Prostate gland (tissue), 2 donors: ENCODE data around the gene METTL9. TPM values are rescaled to one million over a fixed set of nuclear protein-coding genes. Genes with fewer than 3 reads are reported as not detected.

Experiments used
- DNase-seq: peaks from one replicate; pipeline ENCODE4 v3.0.0-alpha.2; 2019; ENCODE audit warnings: low spot score
- H3K27ac ChIP-seq, 2 donors: fragments of 200-600 bp; sonication (generic); 2 replicates each; pipeline ENCODE4 v1.5.1; 2017 to 2019
- H3K27me3 ChIP-seq: fragments of 200-600 bp; sonication (generic); replicated peaks from 2 replicates; pipeline ENCODE4 v1.5.1; 2019; ENCODE audit not compliant: insufficient read depth
- H3K36me3 ChIP-seq, 2 donors: fragments of 200-600 bp; sonication (generic); 1 replicate in 1 of 2; 2 replicates in 1 of 2; pipeline versions ENCODE4 v1.5.1 to v1.8.1; 2017 to 2019
- H3K4me1 ChIP-seq: fragments of 200-600 bp; sonication (generic); replicated peaks from 2 replicates; pipeline ENCODE4 v1.5.1; 2019
- H3K4me3 ChIP-seq, 2 donors: fragments of 200-600 bp; sonication (generic); 2 replicates each; pipeline ENCODE4 v1.5.1; 2017 to 2019
- H3K9me3 ChIP-seq: fragments of 200-600 bp; sonication (generic); 2 replicates; pipeline ENCODE4 v1.5.1; 2017
- POLR2A ChIP-seq: fragments of 450-650 bp; IDR thresholded peaks from one replicate; pipeline ENCODE4 v1.6.1; 2016; ENCODE audit warnings: antibody characterized with exemption, mild to moderate bottlenecking
- POLR2AphosphoS5 ChIP-seq: sonication (generic); formaldehyde crosslinking; IDR thresholded peaks from one replicate; pipeline ENCODE4 v1.6.1; 2017; ENCODE audit warnings: antibody characterized with exemption
- WGBS: methylation state at CpG from one replicate; pipeline ENCODE4 v1.1.5; 2018; 5-methylcytosine and 5-hydroxymethylcytosine counted together
- intact Hi-C: fragments of 100-400 bp; cut with DNase I; formaldehyde crosslinking; loops from one replicate; pipeline ENCODE4 v1.14.2; 2022
- total RNA-seq, 2 donors: library from RNA; depleted of rRNA; stranded (reverse); fragments of >200 nt; gene quantifications; one replicate each; pipeline ENCODE4 v1.1.0, GENCODE V29; 2016
- TF ChIP-seq, protein P1 (sequence below), 4 experiments: fragments of 200-600 bp in 2 of 4; fragments of 450-650 bp in 2 of 4; sonication (generic) in 2 of 4; IDR thresholded peaks; 1 replicate in 3 of 4; 2 replicates in 1 of 4; pipeline ENCODE4 v1.5.1; 2016 to 2019; ENCODE audit warnings: antibody characterized with exemption in 4 of 4, mild to moderate bottlenecking in 2 of 4, moderate library complexity in 2 of 4

The METTL9 gene
- total RNA-seq, 2 donors from 2014 or later: 98.9 to 160 TPM

DNA sequence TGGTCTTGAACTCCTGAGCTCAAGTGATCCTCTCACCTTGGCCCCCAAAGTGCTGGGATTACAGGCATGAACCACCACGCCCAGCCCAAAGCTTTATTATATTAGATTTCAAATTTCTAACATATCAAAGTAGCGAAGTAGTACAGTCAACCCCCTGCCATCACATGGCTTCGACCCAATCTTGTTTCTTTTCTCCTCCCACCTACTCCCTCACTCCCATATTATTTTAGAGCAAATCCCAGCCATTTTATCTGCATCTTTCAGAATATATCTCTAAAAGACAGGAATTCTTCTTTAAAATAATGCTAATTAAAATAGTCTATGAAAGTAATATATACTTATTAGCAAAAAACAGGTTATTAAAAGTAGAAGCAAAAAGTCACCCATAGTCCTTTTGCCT lies 52.1 kb downstream of the METTL9 start:
- TF ChIP-seq, protein P1, sequence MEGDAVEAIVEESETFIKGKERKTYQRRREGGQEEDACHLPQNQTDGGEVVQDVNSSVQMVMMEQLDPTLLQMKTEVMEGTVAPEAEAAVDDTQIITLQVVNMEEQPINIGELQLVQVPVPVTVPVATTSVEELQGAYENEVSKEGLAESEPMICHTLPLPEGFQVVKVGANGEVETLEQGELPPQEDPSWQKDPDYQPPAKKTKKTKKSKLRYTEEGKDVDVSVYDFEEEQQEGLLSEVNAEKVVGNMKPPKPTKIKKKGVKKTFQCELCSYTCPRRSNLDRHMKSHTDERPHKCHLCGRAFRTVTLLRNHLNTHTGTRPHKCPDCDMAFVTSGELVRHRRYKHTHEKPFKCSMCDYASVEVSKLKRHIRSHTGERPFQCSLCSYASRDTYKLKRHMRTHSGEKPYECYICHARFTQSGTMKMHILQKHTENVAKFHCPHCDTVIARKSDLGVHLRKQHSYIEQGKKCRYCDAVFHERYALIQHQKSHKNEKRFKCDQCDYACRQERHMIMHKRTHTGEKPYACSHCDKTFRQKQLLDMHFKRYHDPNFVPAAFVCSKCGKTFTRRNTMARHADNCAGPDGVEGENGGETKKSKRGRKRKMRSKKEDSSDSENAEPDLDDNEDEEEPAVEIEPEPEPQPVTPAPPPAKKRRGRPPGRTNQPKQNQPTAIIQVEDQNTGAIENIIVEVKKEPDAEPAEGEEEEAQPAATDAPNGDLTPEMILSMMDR (IDR thresholded peaks at IDR 0.05): no peak
- TF ChIP-seq POLR2A (no peak), POLR2AphosphoS5 (no peak)
- H3K27me3 ChIP-seq: no peaks in the 10 kb centered on the region
- no peak overlapping the region for H3K27ac ChIP-seq
- H3K36me3 ChIP-seq: no peaks in the 10 kb centered on the region
- no peaks in the 10 kb centered on the region for H3K4me1 ChIP-seq
- no peak overlapping the region for H3K4me3 ChIP-seq
- WGBS: 94% methylated on average over 3 of the region's 3 CpGs
- no peak for DNase-seq
- intact Hi-C loops: no loop called here
- H3K9me3 ChIP-seq: no peaks in the 10 kb centered on the region

DNA sequence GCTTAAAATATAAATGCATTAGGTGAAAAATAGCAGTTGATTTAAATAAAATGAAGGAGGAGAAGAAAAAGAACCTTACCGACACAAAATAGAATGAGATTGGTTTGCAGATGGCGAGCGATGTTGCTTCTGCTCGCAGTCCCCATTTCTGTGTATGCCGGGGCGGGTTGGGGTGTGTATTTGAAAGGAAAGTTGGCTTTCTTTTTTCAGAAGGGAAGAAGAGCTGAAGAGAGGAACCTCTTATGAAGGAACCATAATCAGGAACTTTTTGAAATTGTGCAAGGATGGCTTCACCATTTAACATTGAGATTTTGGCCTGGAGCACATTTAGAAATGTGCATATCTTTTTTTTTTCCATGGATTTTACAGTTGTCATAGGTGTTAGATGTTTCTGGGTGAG lies 53.1 kb downstream of the METTL9 start, which contains the start of gene IGSF6:
Gene IGSF6 (minus strand): TSS at position 156 of the 400 bp plus-strand sequence. CDS start 10 bp downstream, at position 146.
- intact Hi-C loops: no loop called here
- no peak for DNase-seq
- H3K4me1 ChIP-seq: no peaks in the 10 kb centered on the region
- no peak within 1 kb of the TSS for H3K27ac ChIP-seq
- TF ChIP-seq, protein P1 (IDR thresholded peaks at IDR 0.05): no peak
- TF ChIP-seq POLR2AphosphoS5 (no peak), POLR2A (no peak)
- no peak within 1 kb of the TSS for H3K4me3 ChIP-seq
- H3K27me3 ChIP-seq: no peaks in the 10 kb centered on the region
- no peaks in the 10 kb centered on the region for H3K9me3 ChIP-seq
- WGBS: 80% methylated on average over 6 of the region's 6 CpGs
- no peaks in the 10 kb centered on the region for H3K36me3 ChIP-seq

DNA sequence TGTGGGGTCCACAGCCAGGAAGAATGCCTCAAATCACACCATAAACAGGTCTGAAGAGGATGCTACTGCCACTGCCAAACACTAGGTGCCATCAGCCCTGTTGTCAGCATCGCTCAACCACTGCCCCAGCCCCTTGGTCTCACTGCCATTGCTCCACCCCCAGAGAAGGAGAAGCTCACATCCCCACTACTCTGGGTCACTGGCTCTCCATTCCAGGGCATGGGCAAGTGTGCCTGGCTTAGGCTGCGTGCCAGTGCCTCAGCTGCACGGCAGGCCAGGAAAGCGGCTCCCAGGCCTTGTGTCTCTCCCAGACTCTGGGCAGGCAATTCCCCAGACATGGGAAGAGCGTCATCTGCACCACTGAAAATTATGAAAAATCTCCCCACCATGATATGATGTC lies 54.2 kb downstream of the METTL9 start:
- 85% methylated on average over 5 of the region's 5 CpGs for WGBS
- H3K36me3 ChIP-seq: no peaks in the 10 kb centered on the region
- no peaks in the 10 kb centered on the region for H3K9me3 ChIP-seq
- H3K27me3 ChIP-seq: no peaks in the 10 kb centered on the region
- H3K27ac ChIP-seq: no peak overlapping the region
- intact Hi-C loops: no loop called here
- H3K4me3 ChIP-seq: no peak overlapping the region
- no peaks in the 10 kb centered on the region for H3K4me1 ChIP-seq
- TF ChIP-seq POLR2AphosphoS5 (no peak), POLR2A (no peak)
- TF ChIP-seq, protein P1 (IDR thresholded peaks at IDR 0.05): no peak
- DNase-seq: no peak

DNA sequence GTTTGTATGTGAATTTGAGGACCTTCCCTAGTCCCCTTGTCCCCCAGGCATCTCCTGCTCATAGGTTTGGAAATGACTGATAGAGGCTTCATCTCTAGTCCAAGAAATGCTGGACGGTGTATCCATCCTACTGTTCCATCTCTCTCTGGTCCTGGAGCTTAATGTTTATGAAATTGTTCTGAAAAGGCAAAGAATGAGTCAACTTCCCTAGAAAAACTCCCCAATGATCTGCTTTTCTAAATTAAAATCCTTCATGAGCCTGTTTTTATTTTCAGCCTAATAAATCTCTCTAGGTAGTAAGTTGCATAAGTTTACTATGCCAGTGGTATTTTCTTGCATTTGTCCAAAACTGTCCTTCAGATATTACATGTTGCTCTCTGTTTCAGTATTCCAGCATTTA lies 55.1 kb downstream of the METTL9 start:
- Histone ChIP-seq H3K27ac (no peak overlapping the region), H3K9me3 (no peaks in the 10 kb centered on the region), H3K27me3 (no peaks in the 10 kb centered on the region), H3K4me3 (no peak overlapping the region), H3K36me3 (no peaks in the 10 kb centered on the region), H3K4me1 (no peaks in the 10 kb centered on the region)
- intact Hi-C loops: no loop called here
- 50% methylated on average over 1 of the region's 1 CpG for WGBS
- TF ChIP-seq POLR2A (no peak), POLR2AphosphoS5 (no peak)
- TF ChIP-seq, protein P1 (IDR thresholded peaks at IDR 0.05): no peak
- DNase-seq: no peak

DNA sequence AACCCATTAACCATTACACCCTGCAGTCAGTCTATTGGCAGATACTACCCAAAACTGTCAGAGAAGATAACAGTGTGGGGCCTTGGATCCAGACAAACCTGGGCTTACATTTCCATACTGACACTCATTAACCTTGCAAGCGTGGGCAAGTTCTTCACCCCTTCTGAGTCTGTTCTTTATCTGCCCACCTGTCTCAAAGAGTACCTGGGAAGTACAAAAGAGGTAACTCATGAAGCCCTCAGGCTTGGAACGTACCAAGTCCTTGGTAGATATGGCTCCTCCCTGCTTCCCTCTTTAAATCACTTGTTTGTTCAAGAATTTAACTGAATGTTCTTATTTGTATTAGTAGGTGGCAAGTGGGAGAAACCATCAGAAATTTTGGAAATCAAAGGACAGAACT lies 55.5 kb downstream of the METTL9 start:
- no peak overlapping the region for H3K4me3 ChIP-seq
- TF ChIP-seq POLR2A: no peak
- TF ChIP-seq, protein P1 (IDR thresholded peaks at IDR 0.05): no peak
- TF ChIP-seq POLR2AphosphoS5: no peak
- H3K27me3 ChIP-seq: no peaks in the 10 kb centered on the region
- H3K9me3 ChIP-seq: no peaks in the 10 kb centered on the region
- intact Hi-C loops: loop anchor here (5.0 kb wide), 1 partner anchor 52 kb away; no protein-coding TSS in a partner anchor
- no peak for DNase-seq
- H3K36me3 ChIP-seq: no peaks in the 10 kb centered on the region
- WGBS: 35% methylated on average over 2 of the region's 2 CpGs
- H3K4me1 ChIP-seq: no peaks in the 10 kb centered on the region
- H3K27ac ChIP-seq: no peak overlapping the region
